Transverse colon (tissue), 4 donors: ENCODE results near the gene GLIPR1L1. TPM values are rescaled to one million over a fixed set of nuclear protein-coding genes. Genes with fewer than 3 reads are reported as not detected.

ENCODE experiments used
- DNase-seq: peaks from one replicate; pipeline ENCODE4 v3.0.0-alpha.2; 2019
- H3K27ac ChIP-seq, 4 donors: fragments of 200-600 bp; sonication (generic); 2 replicates each; pipeline ENCODE4 v1.5.1; 2016 to 2018; ENCODE audit warnings: inconsistent platforms in 4 of 4
- H3K27me3 ChIP-seq: fragments of 200-600 bp; sonication (generic); 2 replicates; pipeline ENCODE4 v1.5.1; 2017; ENCODE audit warnings: inconsistent platforms
- H3K36me3 ChIP-seq, 4 donors: fragments of 200-600 bp; sonication (generic); 2 replicates each; pipeline ENCODE4 v1.5.1; 2017 to 2019; ENCODE audit warnings: inconsistent platforms in 4 of 4
- H3K4me1 ChIP-seq, 4 donors: fragments of 200-600 bp; sonication (generic); 2 replicates each; pipeline ENCODE4 v1.5.1; 2017 to 2020; ENCODE audit warnings: inconsistent platforms in 4 of 4
- H3K4me3 ChIP-seq, 4 donors: fragments of 200-600 bp; sonication (generic); 1 replicate in 1 of 4; 2 replicates in 3 of 4; pipeline versions ENCODE4 v1.5.1 to v1.6.1; 2017 to 2019; ENCODE audit warnings: inconsistent platforms in 4 of 4
- H3K9me3 ChIP-seq, 2 donors: fragments of 200-600 bp; sonication (generic); 2 replicates each; pipeline ENCODE4 v1.5.1; 2017 to 2019; ENCODE audit warnings: inconsistent platforms in 2 of 2
- EP300 ChIP-seq: sonication (generic); formaldehyde crosslinking; IDR thresholded peaks from one replicate; pipeline ENCODE4 v1.6.1; 2017; ENCODE audit warnings: antibody characterized with exemption, low read depth
- POLR2A ChIP-seq: fragments of 450-650 bp; IDR thresholded peaks from one replicate; pipeline ENCODE4 v1.6.1; 2016; ENCODE audit warnings: antibody characterized with exemption, mild to moderate bottlenecking, moderate library complexity
- POLR2AphosphoS5 ChIP-seq, 3 donors: sonication (generic); formaldehyde crosslinking; IDR thresholded peaks; one replicate each; pipeline ENCODE4 v1.6.1; 2016; ENCODE audit warnings: antibody characterized with exemption in 3 of 3
- WGBS, 2 donors: methylation state at CpG; one replicate each; pipeline ENCODE4 v1.1.5; 2018; ENCODE audit warnings: low coverage in 1 of 2; 5-methylcytosine and 5-hydroxymethylcytosine counted together
- in situ Hi-C, 4 donors: fragments of 200-750 bp; cut with MboI; loops; one replicate each; pipeline versions ENCODE4 v1.15.0 to v1.15.1; 2017; ENCODE audit warnings: low sequenced_read_pairs in 3 of 4, low pct_ligation_motif_present in 1 of 4, low pct_unique_long_range_greater_than_20kb in 1 of 4
- intact Hi-C: fragments of 100-400 bp; cut with DNase I; formaldehyde crosslinking; loops from one replicate; pipeline ENCODE4 v1.15.1; 2023; ENCODE audit warnings: low total_unique reads
- total RNA-seq, 4 donors: library from RNA; depleted of rRNA; stranded (reverse); fragments of >200 nt; gene quantifications; one replicate each; pipeline ENCODE4 v1.1.0, GENCODE V29; 2016
- TF ChIP-seq, protein P1 (sequence below), 5 experiments: fragments of 200-600 bp in 3 of 5; fragments of 450-650 bp in 2 of 5; sonication (generic) in 3 of 5; IDR thresholded peaks; 1 replicate in 2 of 5; 2 replicates in 3 of 5; pipeline ENCODE4 v1.5.1; 2016 to 2017; ENCODE audit warnings: antibody characterized with exemption in 5 of 5, inconsistent platforms in 3 of 5, mild to moderate bottlenecking in 2 of 5, moderate library complexity in 1 of 5

GLIPR1L1 gene
- total RNA-seq, 4 donors from 2014 or later, result not detected

DNA sequence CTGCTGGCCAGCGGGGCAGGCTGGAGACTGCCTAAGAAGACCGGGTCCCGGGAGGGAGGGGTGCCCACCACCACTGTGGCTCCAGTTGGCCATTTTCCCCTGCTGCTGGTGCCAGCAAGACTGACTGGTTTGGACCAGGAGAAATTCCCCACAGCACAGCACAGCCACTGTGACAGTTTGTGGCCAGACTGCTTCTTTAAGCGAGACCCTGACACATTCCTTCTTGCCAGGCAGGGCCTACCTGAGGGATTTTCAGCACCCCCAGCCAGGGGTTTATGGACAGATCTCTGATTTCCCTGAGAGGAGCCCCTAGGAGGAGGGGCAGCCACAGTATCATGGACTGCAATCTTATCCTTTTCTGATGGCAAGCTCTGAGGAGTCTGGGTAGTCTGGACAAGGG lies 15.5 kb downstream of the GLIPR1L1 start:
- Histone ChIP-seq H3K27ac (no peak overlapping the region), H3K4me1 (no peaks in the 10 kb centered on the region), H3K9me3 (peaks cover 0 to 4% of the 10 kb centered on the region in 2 donors), H3K4me3 (no peak overlapping the region), H3K36me3 (no peaks in the 10 kb centered on the region), H3K27me3 (no peaks in the 10 kb centered on the region)
- TF ChIP-seq POLR2A (no peak), EP300 (no peak), POLR2AphosphoS5 (IDR thresholded peaks at IDR 0.05) (no peak)
- TF ChIP-seq, protein P1, sequence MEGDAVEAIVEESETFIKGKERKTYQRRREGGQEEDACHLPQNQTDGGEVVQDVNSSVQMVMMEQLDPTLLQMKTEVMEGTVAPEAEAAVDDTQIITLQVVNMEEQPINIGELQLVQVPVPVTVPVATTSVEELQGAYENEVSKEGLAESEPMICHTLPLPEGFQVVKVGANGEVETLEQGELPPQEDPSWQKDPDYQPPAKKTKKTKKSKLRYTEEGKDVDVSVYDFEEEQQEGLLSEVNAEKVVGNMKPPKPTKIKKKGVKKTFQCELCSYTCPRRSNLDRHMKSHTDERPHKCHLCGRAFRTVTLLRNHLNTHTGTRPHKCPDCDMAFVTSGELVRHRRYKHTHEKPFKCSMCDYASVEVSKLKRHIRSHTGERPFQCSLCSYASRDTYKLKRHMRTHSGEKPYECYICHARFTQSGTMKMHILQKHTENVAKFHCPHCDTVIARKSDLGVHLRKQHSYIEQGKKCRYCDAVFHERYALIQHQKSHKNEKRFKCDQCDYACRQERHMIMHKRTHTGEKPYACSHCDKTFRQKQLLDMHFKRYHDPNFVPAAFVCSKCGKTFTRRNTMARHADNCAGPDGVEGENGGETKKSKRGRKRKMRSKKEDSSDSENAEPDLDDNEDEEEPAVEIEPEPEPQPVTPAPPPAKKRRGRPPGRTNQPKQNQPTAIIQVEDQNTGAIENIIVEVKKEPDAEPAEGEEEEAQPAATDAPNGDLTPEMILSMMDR (IDR thresholded peaks at IDR 0.05), result no peak
- WGBS, 2 donors, result 85 to 100% methylated on average over 1 to 4 of the region's 4 CpGs
- DNase-seq, result no peak
- in situ Hi-C loops, result no loop called here
- intact Hi-C loops, result no loop called here

DNA sequence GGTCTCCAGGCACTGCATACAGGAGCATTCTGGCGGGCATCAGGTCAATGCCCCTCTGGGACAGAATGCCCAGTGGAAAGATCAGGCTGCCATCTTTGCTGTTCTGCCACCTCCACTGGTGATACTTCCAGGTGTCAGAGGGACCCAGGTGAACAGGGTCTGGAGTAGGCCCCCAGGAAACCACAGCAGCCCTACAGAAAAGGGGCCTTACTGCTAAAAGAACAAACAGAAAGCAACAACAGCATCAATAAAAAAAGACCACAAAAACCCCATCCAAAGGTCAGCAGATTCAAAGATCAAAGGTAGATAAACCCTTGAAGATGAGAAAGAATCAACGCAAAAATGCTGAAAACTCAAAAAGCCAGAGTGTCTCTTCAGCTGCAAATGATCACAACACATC lies 15.9 kb downstream of the GLIPR1L1 start:
- Histone ChIP-seq H3K4me3 (no peak overlapping the region), H3K27ac (no peak overlapping the region), H3K36me3 (no peaks in the 10 kb centered on the region), H3K9me3 (peaks cover 3 to 6% of the 10 kb centered on the region in 2 donors), H3K4me1 (no peaks in the 10 kb centered on the region), H3K27me3 (no peaks in the 10 kb centered on the region)
- in situ Hi-C loops (no loop called here), intact Hi-C loops (no loop called here)
- WGBS, 2 donors, result 74% methylated on average over 2 of the region's 2 CpGs; no CpG with 5 or more reads in 1 of the 2 donors
- TF ChIP-seq POLR2AphosphoS5 (IDR thresholded peaks at IDR 0.05), result no peak
- TF ChIP-seq POLR2A, result no peak
- no peak for TF ChIP-seq EP300
- TF ChIP-seq, protein P1 (IDR thresholded peaks at IDR 0.05), result no peak
- DNase-seq, result no peak

DNA sequence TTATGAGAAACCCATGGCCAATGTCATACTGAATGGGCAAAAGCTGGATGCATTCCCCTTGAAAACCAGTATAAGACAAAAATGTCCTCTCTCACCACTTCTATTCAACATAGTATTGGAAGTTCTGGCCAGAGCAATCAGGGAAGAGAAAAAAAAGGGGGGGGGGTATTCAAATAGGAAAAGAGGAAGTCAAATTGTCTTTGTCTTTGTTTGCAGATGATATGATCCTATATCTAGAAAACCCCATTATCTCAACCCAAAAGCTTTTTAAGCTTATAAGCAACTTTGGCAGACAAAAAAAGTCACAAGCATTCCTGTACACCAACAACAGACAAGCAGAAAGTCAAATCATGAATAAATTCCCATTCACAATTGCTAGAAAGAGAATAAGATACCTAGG lies 19.5 kb downstream of the GLIPR1L1 start:
- H3K27me3 ChIP-seq, result no peaks in the 10 kb centered on the region
- TF ChIP-seq POLR2A (no peak), EP300 (no peak), POLR2AphosphoS5 (IDR thresholded peaks at IDR 0.05) (no peak)
- TF ChIP-seq, protein P1 (IDR thresholded peaks at IDR 0.05), result no peak
- in situ Hi-C loops (no loop called here), intact Hi-C loops (no loop called here)
- peaks cover 6% of the 10 kb centered on the region in 2 donors for H3K9me3 ChIP-seq
- H3K27ac ChIP-seq, result no peak overlapping the region
- H3K4me3 ChIP-seq, result no peak overlapping the region
- no peaks in the 10 kb centered on the region for H3K36me3 ChIP-seq
- DNase-seq, result no peak
- no peaks in the 10 kb centered on the region for H3K4me1 ChIP-seq

DNA sequence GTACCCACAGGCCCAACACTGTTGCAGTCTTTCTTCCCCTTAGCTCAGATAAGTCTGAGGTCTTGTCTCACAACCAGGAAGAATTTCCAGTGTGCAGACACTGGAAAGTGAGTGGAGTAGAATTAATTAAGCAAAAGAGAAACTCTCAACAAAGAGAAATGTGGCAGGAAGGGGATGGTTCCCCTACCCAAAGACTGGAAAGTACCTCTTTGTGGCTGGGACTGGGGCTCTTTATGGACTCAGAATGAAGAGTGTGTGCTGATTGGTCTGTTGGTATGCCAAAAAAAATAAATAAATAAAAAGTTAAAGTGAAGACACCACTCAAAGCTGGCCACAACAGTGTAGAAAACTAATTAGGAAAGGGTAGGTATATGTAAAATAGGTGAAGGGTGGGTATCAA lies 26.4 kb downstream of the GLIPR1L1 start:
- TF ChIP-seq, protein P1 (IDR thresholded peaks at IDR 0.05), result no peak
- no peak for TF ChIP-seq EP300
- H3K36me3 ChIP-seq, result no peaks in the 10 kb centered on the region
- DNase-seq, result no peak
- intact Hi-C loops (no loop called here), in situ Hi-C loops (no loop called here)
- H3K9me3 ChIP-seq, result no peaks in the 10 kb centered on the region
- H3K4me1 ChIP-seq, result no peaks in the 10 kb centered on the region
- no peak overlapping the region for H3K4me3 ChIP-seq
- H3K27me3 ChIP-seq, result no peaks in the 10 kb centered on the region
- H3K27ac ChIP-seq, result no peak overlapping the region
